HepG2 (cell line): ENCODE results near the gene SERPINA6. TPM values are rescaled to one million over a fixed set of nuclear protein-coding genes. Genes with fewer than 3 reads are reported as not detected.
A peak's percentile ranks its signal among the peaks of the same experiment; 100 is the strongest.

Experiments used
- DRAP1 ChIP-seq: IDR thresholded peaks from 2 replicates; pipeline ENCODE4 v1.6.1; 2016; ENCODE audit warnings: missing genetic modification reagents, missing compliant biosample characterization
- GFI1 ChIP-seq: sonication (generic); formaldehyde crosslinking; IDR thresholded peaks from 2 replicates; pipeline ENCODE4 v1.5.0; 2020; ENCODE audit warnings: missing genetic modification reagents, mild to moderate bottlenecking, borderline replicate concordance
- MAZ ChIP-seq, 2 experiments: sonication (generic) in 1 of 2; formaldehyde crosslinking in 1 of 2; IDR thresholded peaks; 2 replicates each; pipeline versions ENCODE4 v1.5.0 to v1.6.1; 2012 to 2020; ENCODE audit warnings: low read depth in 2 of 2, mild to moderate bottlenecking in 2 of 2, borderline replicate concordance in 1 of 2, improper control_type of control experiment in 1 of 2, low read length in 1 of 2, missing genetic modification reagents in 1 of 2, moderate library complexity in 1 of 2
- MED13 ChIP-seq: sonication (generic); formaldehyde crosslinking; IDR thresholded peaks from 2 replicates; pipeline ENCODE4 v1.5.0; 2020; ENCODE audit warnings: missing genetic modification reagents
- POGZ ChIP-seq: sonication (generic); formaldehyde crosslinking; IDR thresholded peaks from 2 replicates; pipeline ENCODE4 v1.4.0; 2020; ENCODE audit warnings: mild to moderate bottlenecking, missing genetic modification reagents
- ZBTB39 ChIP-seq: sonication (generic); formaldehyde crosslinking; IDR thresholded peaks from 2 replicates; pipeline ENCODE4 v1.5.0; 2020; ENCODE audit warnings: missing genetic modification reagents
- ZNF362 ChIP-seq: sonication (generic); formaldehyde crosslinking; IDR thresholded peaks from 2 replicates; pipeline ENCODE4 v1.4.0; 2020; ENCODE audit warnings: missing genetic modification reagents, mild to moderate bottlenecking, borderline replicate concordance
- ZNF816 ChIP-seq: sonication (generic); formaldehyde crosslinking; IDR thresholded peaks from 2 replicates; pipeline ENCODE4 v1.8.0; 2022; ENCODE audit warnings: missing genetic modification reagents, mild to moderate bottlenecking, borderline replicate concordance
- polyA plus RNA-seq, 8 experiments: library from polyadenylated mRNA; depleted of rRNA in 3 of 8; stranded (reverse) in 7 of 8; unstranded in 1 of 8; fragments of >200 nt; fragmentation: Illumina TruSeq in 4 of 8; extraction: Trizol in 4 of 8; gene quantifications; 2 replicates each; pipeline versions ENCODE4 v1.2.1 to v1.2.3, GENCODE V29; 2011 to 2016; ENCODE audit warnings: low read depth in 4 of 8, missing spikeins in 1 of 8, mixed read lengths in 1 of 8; ENCODE audit not compliant: insufficient read depth in 1 of 8
- total RNA-seq, 5 experiments: library from RNA; depleted of rRNA; stranded (reverse); fragments of >200 nt; fragmentation: Illumina TruSeq; extraction: Trizol; gene quantifications; 2 replicates each; pipeline ENCODE4 v1.2.3, GENCODE V29; 2016; ENCODE audit warnings: low read depth in 1 of 5
- TF ChIP-seq, protein P1 (sequence below): sonication (generic); formaldehyde crosslinking; IDR thresholded peaks from 2 replicates; pipeline ENCODE4 v1.9.0; 2021; ENCODE audit warnings: missing genetic modification reagents, borderline replicate concordance
- TF ChIP-seq, protein P2 (sequence below): sonication (generic); formaldehyde crosslinking; IDR thresholded peaks from 2 replicates; pipeline ENCODE4 v1.5.0; 2020; ENCODE audit warnings: mild to moderate bottlenecking, missing genetic modification reagents
- TF ChIP-seq, protein P3 (sequence below): sonication (generic); formaldehyde crosslinking; IDR thresholded peaks from 2 replicates; pipeline ENCODE4 v1.8.0; 2022; ENCODE audit warnings: missing genetic modification reagents, mild to moderate bottlenecking, inconsistent platforms, borderline replicate concordance

The SERPINA6 gene
- total and polyA plus RNA-seq, 2 of the 13 experiments (the other 11 are each of a cell fraction or from before 2014, with no cell fraction given), result 260 to 333 TPM

DNA sequence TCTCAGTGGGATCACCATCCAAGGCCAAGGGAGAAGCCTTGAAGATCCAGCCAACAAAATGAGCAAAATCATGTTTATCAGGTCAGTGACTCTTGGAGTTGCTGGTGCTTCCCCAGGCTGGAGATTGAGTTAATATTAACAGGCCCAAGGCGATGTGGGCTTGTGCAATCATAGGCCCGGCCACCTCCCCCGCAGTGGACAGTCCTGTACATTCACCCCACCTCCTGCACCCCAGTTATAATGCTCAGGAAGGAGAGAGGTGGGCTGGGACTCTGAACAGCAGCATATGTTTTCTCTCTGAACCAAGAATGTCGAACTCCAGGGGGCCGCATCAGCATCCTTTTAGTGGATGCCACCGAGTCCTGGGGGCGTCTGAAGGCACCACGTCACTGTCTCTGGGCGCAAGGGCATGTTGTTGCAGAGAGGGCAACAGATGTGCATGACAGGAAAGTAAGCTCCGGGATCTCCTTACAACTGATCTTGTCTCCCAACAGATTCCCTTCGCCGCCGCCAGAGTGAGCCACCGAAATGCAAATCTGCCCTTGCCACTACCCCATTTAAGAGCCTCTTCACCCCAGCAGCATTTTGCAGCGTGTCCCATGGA, 32.2 kb upstream of the SERPINA6 start (continued):
- TF ChIP-seq, protein P1, sequence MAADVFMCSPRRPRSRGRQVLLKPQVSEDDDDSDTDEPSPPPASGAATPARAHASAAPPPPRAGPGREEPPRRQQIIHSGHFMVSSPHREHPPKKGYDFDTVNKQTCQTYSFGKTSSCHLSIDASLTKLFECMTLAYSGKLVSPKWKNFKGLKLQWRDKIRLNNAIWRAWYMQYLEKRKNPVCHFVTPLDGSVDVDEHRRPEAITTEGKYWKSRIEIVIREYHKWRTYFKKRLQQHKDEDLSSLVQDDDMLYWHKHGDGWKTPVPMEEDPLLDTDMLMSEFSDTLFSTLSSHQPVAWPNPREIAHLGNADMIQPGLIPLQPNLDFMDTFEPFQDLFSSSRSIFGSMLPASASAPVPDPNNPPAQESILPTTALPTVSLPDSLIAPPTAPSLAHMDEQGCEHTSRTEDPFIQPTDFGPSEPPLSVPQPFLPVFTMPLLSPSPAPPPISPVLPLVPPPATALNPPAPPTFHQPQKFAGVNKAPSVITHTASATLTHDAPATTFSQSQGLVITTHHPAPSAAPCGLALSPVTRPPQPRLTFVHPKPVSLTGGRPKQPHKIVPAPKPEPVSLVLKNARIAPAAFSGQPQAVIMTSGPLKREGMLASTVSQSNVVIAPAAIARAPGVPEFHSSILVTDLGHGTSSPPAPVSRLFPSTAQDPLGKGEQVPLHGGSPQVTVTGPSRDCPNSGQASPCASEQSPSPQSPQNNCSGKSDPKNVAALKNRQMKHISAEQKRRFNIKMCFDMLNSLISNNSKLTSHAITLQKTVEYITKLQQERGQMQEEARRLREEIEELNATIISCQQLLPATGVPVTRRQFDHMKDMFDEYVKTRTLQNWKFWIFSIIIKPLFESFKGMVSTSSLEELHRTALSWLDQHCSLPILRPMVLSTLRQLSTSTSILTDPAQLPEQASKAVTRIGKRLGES, result 0 out of 2 replicates have a peak, but pooled peaks have one; percentile 29
- TF ChIP-seq, protein P2, sequence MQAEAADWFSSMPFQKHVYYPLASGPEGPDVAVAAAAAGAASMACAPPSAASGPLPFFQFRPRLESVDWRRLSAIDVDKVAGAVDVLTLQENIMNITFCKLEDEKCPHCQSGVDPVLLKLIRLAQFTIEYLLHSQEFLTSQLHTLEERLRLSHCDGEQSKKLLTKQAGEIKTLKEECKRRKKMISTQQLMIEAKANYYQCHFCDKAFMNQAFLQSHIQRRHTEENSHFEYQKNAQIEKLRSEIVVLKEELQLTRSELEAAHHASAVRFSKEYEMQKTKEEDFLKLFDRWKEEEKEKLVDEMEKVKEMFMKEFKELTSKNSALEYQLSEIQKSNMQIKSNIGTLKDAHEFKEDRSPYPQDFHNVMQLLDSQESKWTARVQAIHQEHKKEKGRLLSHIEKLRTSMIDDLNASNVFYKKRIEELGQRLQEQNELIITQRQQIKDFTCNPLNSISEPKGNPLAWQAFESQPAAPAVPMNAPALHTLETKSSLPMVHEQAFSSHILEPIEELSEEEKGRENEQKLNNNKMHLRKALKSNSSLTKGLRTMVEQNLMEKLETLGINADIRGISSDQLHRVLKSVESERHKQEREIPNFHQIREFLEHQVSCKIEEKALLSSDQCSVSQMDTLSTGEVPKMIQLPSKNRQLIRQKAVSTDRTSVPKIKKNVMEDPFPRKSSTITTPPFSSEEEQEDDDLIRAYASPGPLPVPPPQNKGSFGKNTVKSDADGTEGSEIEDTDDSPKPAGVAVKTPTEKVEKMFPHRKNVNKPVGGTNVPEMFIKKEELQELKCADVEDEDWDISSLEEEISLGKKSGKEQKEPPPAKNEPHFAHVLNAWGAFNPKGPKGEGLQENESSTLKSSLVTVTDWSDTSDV (CRISPR knock-in tag), result no peak
- no peak for TF ChIP-seq MAZ (IDR thresholded peaks at IDR 0.05; ENCODE audit: borderline replicate concordance, low read depth, low read length)
- TF ChIP-seq MAZ (CRISPR knock-in tag; IDR thresholded peaks at IDR 0.05; ENCODE audit: low read depth), result peak; percentile 55
- peak; percentile 77; the same call in 1 of the 2 replicates for TF ChIP-seq MED13 (CRISPR knock-in tag)
- TF ChIP-seq, protein P3, sequence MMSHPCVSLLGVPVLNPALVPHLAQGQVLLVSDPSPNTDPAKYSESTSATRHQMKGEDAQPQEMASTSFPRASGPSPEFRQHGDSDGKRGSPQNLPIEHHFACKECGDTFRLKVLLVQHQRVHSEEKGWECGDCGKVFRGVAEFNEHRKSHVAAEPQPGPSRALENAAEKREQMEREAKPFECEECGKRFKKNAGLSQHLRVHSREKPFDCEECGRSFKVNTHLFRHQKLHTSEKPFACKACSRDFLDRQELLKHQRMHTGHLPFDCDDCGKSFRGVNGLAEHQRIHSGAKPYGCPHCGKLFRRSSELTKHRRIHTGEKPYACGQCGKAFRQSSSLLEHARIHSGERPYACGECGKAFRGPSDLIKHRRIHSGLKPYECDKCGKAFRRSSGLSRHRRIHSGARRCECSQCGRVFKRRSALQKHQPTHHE (CRISPR knock-in tag), result no peak
- no peak for TF ChIP-seq ZBTB39
- TF ChIP-seq POGZ (CRISPR knock-in tag), result peak; percentile 71
- no peak for TF ChIP-seq ZNF362 (CRISPR knock-in tag)
- TF ChIP-seq GFI1 (CRISPR knock-in tag), result peak; percentile 76
- TF ChIP-seq ZNF816 (CRISPR knock-in tag), result no peak; the same call in 1 of the 2 replicates
- TF ChIP-seq DRAP1 (CRISPR knock-in tag), result peak; percentile 53; the same call in 1 of the 2 replicates
